Adrenal gland (tissue), 5 donors: ENCODE results near the gene TROAP.

Experiments used
- CTCF ChIP-seq, 6 experiments: fragments of 450-650 bp in 4 of 6; fragments of 200-600 bp in 2 of 6; sonication (generic) in 1 of 6; IDR thresholded peaks; 1 replicate in 5 of 6; 2 replicates in 1 of 6; pipeline versions ENCODE4 v1.5.1 to v1.8.0; 2016 to 2021; ENCODE audit warnings: antibody characterized with exemption in 6 of 6, mild to moderate bottlenecking in 2 of 6, moderate library complexity in 1 of 6
- POLR2A ChIP-seq, 2 donors: fragments of 450-650 bp; IDR thresholded peaks; one replicate each; pipeline ENCODE4 v1.6.1; 2017; ENCODE audit warnings: antibody characterized with exemption in 2 of 2, mild to moderate bottlenecking in 2 of 2, moderate library complexity in 1 of 2
- donor health status: DM: no; HTN: no; CAD: no.

GRCh38 chr12:49335955-49336644 lies 13.0 kb downstream of the TROAP start:
- no peak for TF ChIP-seq CTCF (IDR thresholded peaks at IDR 0.05)
- no peak for TF ChIP-seq POLR2A (IDR thresholded peaks at IDR 0.05)
